Measurements from ENCODE around the gene LRIG2.
"Not testable (repeated sequence)": the region's sequence is repeated elsewhere in the genome, so short reads cannot be mapped to it uniquely, and the experiment has no call there.

The LRIG2 gene

DNA sequence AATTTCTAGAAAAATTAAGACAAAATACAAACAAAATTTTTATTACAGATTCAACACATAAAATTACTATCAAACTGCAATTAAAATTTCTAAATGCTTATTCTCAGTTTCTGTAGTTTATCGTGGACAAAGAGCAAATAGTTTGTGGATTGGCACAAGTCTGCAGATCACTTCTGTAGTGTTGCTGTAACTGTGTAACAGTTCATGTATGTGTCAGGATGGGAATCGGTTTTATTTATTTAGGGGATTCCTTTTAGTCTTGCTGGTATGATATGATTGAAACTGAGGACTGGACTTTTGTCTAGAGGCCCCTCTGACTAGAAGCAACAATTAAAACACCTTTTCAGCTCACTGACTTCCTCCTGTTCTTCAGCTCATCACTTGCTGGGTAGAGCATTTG lies 60.8 kb downstream of the LRIG2 start:
- DNase-seq = no peak

DNA sequence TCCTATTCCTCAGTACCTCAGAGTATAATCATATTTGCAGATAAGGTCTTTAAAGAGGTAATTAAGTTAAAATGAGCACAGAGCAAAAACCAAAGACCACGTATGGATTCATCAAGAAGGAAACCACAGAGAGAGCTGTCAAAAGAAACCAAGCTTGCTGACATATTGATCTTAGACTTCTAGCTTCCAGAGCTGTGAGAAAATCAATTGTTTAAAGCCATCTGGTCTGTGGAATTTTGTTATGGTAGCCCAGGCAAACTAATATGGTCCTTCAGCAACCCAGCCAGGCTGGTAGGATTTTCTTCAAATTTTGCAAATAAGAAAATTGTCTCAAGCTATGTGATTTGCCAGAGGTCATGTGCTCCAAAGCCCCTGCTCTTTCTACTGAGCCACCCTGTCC lies 62.5 kb downstream of the LRIG2 start:
- DNase-seq = no peak

DNA sequence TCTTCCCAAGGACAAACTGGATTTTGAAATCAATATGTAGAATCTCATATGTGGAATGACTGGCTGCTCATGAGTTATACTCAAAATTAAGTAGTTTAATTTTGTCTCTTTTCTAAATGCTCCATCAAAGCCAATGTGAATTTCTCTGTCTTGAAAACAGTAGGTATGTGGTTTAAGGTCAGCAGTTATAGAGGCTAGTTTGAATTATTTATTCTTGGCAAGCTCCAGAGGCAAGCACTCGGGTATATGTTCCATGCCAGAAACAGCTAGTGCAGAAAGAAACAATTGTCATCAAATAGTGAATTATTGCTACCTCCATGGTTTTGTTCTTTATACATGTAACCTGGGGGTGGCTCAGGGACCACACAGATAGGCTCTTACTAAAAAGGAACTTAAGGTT lies 63.5 kb downstream of the LRIG2 start:
- DNase-seq = no peak

DNA sequence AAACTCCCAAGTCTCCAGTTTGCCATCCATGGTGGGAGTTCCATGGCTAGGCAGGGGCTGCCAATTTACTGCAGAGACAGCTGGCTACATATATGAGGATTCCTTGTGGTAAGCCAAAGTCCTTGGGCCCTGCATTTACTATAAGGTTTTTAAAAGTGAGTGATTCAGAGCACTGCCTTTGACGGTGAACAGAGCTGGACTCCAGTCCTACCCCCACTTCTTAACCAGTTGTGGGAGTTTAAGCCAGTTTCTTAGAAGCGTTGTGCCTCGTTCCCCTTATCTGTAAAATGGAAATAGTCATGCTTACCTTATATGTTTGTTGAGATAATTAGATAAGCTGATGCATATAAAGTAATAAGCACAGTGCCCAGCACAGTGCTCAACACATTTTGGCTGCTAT lies 64.6 kb downstream of the LRIG2 start:
- no peak for DNase-seq

DNA sequence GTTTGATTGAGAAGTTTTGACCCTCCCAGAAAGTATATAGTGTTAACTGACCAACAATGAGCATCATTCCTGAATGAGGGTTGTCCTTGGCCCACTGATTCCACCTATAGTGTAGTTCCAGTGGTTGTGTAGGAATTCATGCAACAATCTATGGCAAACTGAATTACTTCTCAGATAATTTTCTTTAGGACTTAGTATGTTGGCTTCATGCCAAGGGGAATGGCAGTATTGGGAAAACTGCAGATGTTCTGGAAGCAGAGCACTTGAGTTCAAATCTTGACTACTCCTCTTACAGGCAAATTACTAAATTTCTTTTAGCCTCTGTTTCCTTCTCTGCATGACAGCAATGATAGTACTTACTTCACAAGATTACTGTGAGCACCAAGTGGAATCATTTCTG lies 65.8 kb downstream of the LRIG2 start:
- no peak for DNase-seq

DNA sequence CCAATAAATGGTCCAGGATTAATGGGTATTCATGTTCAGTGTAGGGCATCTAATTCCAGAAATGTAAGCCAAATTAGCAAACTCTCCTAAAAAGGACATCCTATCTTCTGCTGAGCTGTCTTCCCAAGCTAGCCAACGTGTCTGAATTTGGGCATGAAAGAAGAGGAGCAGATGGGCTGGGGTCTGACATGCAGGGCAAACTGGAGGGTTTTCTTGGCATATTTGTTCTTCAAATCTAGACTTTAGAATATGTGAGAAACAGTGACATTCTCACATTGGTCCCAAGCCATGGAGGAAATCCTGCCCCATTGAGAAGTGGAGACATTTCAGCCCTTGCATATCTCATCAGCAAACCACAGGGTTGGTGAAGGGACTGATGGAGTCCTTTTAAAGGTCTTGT lies 67.2 kb downstream of the LRIG2 start:
- DNase-seq = no peak

DNA sequence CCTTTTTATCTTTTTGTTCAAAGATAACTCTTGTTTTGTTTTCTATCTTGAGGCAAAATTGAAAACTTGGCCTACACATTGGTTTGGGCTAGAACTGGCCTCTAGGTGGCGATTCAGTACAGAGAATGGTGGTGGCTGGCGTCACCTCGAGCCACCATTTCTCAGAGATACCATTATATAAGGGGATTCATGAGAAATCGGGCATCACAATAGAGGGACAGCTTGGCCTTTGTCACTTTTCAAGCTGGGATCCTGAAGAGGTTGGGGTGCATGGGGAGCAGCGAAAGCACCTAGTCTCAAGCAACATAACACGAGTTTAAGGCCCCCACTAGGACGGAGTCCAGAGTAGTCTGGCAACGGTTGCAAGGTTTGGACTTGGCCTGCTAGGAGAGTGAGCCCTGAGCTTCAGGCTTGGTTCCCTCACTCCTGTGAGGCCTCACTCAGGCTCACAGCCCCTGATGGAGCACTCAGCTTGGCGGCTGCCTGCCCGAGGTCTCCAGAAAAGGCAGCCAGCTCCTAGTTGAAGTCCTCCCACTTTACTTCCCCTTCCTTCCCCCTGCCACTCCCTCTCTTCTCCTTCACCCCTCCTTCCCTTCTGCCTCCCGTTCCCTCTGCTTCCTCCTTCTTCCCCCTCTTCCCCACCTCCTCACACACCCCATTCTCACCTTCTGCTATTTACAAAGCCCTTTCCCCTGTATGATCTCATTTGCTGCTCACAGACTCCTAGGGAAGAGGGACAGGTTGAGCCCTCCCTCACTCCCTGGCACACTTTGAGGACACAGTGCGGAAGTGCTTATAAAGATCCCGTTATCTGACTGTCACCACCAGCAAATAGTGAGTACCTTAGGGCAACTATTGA lies 67.8 kb downstream of the LRIG2 start:
- DNase-seq = peak; percentile 39 to 81

DNA sequence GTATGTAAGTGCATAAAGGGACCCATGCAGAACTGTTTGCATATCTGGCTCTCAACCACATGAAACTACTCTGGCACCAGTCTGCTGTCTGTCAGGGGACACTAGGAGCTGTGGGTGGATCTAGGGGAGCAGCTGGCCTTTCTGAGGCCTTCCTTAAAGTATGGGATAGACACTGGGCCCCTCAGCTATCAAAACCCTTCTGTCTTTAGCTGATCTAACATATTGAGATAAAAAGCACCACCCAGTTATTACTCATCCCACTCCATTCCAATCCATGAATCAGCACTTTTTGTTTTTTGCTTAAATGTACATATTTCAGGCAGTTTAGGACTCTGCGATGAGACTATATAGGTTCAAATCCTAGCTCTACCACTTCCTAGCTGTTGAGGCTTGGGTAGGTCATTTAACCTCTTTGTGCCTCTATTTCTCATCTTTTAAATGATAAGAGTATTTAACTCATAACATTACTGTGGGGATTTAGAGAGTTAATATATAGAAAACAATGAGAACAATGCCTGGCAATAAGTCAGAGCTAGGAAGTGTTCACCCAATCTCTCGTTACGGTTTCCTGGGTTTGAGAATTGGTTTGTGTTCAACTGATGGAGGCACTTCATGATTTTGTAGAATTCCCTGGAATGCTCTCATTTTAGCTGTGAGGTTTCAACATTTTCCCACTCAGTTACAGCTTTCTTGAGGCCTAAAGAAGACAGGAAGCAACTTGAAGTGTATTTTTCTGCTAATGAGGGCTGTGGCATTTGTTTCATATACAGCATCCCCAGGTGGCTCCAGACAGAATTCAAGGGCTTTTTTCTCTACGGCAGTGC lies 68.9 kb downstream of the LRIG2 start:
- peak in 1 of 2 donors; percentile 49 for DNase-seq

DNA sequence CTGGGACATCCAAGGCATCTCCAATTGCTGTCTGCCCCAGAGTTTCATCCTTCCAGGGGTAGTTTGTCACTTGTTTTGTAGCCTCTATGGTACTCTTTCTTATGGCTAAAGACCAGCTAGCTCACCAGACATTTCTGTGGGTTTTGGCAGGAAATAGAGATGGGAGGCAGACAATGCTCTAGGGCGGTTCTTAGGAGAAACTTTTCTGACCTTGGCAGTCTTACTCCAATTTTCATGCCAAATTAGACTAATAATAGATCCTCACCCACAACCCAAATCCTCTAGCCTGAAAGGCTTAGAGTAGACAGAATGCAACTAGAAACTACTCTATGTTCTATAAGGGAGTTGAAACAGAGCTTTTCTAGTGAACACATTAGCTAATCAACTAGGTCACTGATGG lies 69.8 kb downstream of the LRIG2 start:
- DNase-seq = no peak

DNA sequence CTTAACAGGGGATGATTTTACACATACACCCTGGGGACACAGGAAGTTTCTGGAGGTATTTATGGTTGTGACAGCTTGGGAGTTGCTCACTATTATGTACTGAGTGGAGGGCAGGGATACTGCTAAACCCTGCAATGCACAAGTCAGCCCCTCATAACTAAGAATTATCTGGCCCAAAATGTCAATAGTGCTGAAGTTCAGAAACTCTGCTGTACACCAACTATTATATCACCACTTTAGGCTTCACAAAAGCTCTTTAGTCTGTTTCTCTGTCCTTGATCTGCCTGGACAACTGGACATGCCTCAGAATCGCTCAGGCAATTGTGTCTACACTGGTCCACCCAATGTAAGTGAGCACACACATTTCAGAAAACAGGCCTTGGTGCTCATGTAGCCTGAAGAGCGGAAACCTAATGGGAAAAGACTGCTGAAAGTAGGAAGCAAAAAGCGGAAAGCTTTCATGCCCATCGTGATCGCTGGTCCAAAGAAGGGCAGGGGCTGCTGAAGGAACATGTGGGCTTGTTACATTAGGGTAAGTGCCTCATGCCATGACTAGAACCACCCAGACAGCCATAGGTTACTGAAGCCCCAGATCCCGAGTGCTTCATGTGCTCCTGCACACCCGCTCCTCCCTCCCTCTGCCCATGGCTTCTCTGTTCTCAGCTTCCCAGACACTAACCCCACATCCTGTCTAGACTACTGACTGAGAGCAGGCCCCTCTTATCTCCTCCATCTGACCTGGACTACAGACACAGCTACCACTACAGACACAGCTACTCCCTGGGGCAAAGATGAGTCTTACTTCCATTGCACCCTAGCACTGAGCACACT lies 73.5 kb downstream of the LRIG2 start:
- no peak for DNase-seq

DNA sequence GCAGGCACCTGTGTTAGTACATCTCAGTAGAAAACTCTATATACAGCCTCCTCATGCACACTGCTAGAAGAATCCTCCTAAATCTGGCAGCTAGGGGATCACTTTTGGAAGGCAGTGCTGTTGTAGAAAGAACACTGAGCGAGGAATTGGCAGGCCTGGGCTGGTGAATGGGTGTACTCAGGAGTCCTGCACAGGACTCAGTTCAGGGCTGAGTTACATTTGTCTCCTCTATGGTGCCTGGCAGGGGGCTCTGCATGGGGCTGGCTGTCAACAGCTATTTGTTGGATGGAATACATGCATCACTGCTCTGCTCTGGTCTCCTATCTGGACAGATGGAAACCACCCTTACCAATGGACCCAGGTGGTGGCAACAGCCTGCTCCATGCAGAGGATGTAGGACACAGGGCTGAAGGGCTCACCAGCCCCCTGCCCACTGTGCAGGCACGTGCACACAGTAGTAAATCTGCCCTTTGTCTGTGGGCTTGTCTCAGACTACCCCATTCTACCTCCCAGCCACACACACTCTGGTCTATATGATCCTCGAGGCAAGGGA lies 74.2 kb downstream of the LRIG2 start:
- no peak for DNase-seq

DNA sequence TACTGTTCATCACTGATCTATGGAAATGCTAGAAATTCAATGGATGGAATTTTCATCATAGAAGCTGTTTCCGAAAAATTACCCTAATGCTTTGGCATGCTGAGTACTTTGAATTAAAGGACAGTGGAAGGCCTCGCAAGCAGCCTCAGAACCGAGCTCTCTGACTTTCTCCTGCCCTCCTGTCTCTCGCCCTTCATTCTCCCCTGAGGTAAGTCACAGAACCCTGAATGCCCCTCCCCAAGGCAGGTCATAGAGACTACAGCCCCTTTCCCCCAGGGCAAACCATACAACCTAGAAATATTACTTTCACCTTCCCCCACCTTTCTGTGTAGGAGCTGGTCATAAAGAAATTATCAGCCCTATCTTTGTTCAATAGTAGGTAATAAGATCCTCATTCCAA lies 74.8 kb downstream of the LRIG2 start:
- DNase-seq = no peak

DNA sequence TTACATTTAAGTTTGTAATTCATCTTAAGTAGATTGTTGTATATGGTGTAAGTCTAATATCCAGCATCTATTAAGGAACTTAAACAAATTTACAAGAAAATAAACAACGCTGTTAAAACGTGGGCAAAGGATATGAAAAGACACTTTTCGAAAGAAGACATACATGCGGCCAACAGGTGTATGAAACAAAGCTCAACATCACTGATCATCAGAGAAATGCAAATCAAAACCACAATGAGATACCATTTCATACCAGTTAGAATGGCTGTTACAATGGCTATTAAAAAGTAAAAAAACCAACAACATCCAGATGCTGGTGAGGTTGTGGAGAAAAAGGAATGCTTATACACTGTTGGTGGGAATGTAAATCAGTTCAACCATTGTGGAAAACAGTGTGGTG lies 77.5 kb downstream of the LRIG2 start:
- DNase-seq = not testable (repeated sequence)

DNA sequence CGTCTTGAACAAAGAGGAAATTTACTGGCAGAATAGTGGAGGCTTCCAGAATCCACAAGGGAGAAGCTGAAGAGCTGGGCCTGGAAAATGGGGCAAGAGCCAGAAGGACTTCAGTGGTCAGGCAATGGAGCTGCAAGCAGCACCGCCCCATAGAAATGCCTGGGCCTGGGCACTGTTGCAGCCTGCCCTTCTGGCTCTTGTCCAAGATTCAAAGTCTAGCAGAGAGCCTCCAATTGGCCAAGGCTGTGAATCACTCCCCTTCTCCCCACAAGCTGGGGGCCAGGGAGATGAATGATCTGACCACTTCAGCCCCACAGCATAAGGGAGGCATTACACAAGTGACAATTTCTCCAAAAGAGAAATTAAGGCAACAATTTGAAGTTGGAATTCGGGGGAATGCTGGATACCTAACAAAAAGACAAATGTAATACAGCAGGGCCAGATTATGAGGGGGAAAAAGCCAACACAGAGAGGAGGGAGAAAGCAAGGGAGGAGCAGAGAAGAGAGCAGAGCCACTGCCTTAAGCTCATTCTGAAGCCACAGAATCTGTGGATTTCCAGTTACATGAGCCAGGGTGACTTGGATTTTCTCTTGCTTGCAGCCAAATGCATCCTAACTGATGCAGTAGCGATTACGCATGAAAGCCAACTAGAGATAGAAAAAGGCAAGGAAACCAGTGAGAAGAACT lies 80.3 kb downstream of the LRIG2 start:
- DNase-seq = no peak

DNA sequence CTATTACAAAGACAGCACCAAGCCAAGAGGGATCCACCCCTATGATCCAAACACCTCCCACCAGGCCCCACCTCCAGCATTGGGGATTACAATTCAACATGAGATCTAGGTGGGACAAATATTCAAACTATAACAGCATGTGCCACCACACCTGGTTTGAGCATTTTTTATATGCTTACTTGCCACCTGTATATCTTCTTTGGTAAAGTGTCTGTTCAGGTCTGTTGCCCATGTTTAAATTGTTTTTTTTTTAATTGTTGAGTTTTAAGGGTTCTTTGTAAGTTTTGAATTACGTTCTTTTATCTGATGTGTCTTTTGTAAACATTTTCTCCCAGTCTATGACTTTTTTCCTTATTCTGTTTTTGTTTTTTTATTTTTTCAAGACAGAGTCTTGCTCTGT lies 83.4 kb downstream of the LRIG2 start:
- DNase-seq = no peak

DNA sequence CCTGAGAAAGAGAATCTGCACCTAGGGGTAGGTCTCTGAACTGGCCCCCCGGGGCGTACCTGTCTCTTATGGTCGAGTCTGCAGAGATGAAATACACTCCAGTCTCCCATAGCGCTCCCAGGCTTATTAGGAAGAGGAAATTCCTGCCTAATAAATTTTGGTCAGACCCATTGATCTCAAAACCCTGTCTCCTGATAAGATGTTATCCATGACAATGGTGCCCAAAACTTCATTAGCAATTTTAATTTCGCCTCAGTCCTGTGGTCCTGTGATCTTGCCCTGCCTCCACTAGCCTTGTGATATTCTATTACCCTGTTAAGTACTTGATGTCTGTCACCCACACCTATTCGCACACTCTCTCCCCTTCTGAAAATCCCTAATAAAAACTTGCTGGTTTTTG lies 85.7 kb downstream of the LRIG2 start:
- DNase-seq = not testable (repeated sequence)

DNA sequence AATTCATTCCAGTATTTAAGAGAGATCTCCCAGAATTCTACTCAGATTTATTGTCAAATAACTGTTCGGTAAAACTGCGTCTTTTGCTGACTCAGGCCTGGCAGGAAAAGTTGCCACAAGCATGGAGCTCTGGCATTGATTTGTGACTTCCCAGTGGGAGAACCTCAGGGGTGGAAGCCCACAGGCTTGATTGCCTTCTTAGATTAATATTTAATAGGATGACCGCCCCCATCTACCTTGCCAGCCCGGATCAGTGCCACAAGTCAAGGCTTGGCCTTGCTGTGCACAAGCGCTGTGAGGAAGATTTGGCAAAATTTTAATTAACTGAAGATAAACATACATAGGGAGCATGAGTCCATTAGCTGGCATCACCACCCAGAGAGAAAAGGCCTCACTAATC lies 93.5 kb downstream of the LRIG2 start:
- DNase-seq = no peak

DNA sequence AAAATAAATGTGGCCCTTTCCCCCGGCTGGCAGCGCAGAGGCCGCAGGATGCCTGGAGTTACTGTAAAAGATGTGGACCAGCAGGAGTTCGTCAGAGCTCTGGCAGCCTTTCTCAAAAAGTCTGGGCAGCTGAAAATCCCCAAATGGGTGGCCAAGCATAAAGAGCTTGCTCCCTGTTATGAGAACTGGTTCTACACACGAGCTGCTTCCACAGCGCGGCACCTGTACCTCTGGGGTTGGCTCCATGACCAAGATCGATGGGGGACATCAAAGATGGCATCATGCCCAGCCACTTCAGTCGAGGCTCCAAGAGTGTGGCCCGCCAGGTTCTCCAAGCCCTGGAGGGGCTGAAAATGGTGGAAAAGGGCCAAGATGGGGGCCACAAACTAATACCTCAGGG lies 95.9 kb downstream of the LRIG2 start:
- no peak for DNase-seq

DNA sequence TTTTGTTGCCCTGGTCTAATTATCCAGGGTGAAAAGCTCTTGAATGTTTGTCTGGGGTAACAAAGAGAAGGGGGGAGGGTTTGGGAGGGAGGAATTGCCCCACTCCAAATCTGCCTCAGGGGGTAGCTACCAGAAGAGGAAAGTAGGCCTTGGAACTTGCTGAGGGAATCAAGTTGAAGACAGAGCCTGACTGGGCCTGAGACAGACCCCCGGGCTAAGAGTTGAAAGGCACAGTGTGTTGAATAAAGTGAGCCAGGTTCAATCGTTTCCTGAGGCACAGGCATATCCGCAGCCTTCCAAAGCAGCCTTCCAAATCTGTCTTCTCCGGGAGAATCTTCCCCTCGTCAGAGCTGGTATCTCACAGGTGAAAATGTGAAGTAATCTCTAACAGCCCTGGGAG lies 96.6 kb downstream of the LRIG2 start:
- DNase-seq = no peak

DNA sequence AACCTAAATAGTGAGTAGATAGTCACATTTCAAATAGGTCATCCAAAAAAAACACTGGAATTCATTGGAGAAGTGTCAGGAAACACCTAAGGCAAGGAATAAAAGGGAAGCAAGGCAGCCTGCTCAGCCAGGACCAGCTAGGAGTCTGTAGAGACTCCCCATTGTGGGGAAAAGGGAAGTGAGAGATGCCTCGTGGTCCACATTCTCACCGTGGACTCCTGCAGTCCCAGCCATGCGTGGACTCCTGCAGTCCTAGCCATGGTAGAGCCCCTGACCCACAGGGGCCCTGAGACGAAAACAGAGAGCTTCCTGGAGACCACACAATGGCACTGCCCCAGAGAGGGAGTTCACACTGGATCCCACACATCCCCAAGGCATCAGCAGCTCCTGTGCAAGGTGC lies 97.5 kb downstream of the LRIG2 start:
- DNase-seq = no peak

DNA sequence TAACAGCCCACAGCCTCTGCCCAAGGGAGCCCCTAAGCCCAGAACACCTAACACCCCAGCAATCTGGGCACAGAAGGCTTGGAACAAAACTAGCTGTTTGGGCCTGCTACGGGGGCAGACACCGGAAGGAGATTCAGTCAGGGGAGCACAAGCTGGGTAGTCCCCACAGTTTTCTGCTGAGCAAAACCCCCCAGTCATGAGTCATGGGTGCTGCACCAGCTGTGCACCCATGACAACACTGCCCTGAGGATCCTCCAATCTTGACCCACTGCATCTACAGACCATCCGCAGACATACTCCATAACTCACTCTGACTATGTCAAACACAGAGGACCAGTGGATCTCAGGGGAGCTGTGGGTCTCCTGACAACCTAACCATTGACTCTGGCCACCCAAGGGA lies 105.1 kb downstream of the LRIG2 start:
- no peak for DNase-seq

DNA sequence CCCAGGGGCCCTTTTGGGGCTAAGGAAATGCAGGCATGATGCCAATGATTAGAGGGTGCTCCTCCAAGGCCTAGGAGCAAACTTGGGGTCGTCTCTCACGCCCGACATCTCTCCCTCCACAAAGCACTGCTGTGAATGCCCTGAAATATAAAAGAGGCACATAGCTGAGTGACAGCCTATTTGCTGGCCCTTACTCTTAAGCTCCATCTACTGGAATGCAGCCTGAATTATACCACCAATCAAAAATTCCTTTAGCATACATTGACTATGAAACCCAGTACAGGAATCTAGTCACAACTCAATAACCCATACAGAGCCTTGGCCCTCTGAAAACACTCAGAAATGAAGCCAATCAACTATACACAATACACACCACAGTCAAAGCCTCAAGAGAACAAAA lies 105.5 kb downstream of the LRIG2 start:
- no peak for DNase-seq

All from inflammatory macrophage treated with lipopolysaccharide for 1 hour (primary cell).